K562 (cell line): ENCODE results near the gene HIVEP1. TPM values are rescaled to one million over a fixed set of nuclear protein-coding genes. Genes with fewer than 3 reads are reported as not detected.

ENCODE experiments used
- ATAC-seq: fragments of 200-7000 bp; cut with Tn5 transposase; 3 replicates; pipeline ENCODE4 v1.9.1; 2020; ENCODE audit warnings: moderate library complexity
- BruUV-seq: library from RNA; stranded (reverse); fragments of 400-500 nt; replicated peaks from 2 replicates; lab custom pipeline; 2021; lab: Mats Ljungman, UMichigan
- CTCF ChIA-PET: fragments of 300-600 bp; formaldehyde crosslinking; extraction: SDS; loops from one replicate; lab custom pipeline; 2021; ENCODE audit warnings: low intra/inter-chr PET ratio; lab: Yijun Ruan, JAX
- POLR2A ChIA-PET: fragments of 300-600, 350-650 bp; sonication (Branson Sonifier 250); formaldehyde crosslinking; extraction: SDS; loops from one replicate; lab custom pipeline; 2021; ENCODE audit warnings: antibody characterized with exemption, inconsistent platforms; lab: Yijun Ruan, JAX
- DNase-seq, 4 experiments: peaks; one replicate each; pipeline versions ENCODE4 v3.0.0 to v3.0.0-alpha.2; 2011 to 2018; ENCODE audit warnings: low spot score in 3 of 4, mixed read lengths in 3 of 4; ENCODE audit errors: extremely low read depth in 1 of 4
- FAIRE-seq: peaks from 2 replicates; lab custom pipeline; 2011; peaks lifted over from hg19 to GRCh38; lab: Jason Lieb, UNC
- H2AFZ ChIP-seq: 2 replicates; pipeline ENCODE4 v1.6.0; 2011; ENCODE audit warnings: low read depth, low read length, control low read depth, inconsistent platforms
- H3K27ac ChIP-seq: fragments of 200-600 bp; 3 replicates; pipeline ENCODE4 v1.8.0; 2011; ENCODE audit warnings: low read depth, mild to moderate bottlenecking, control low read depth, inconsistent platforms, low read length, moderate library complexity, mixed read lengths; ENCODE audit errors: extremely low read depth
- H3K27me3 ChIP-seq, 2 experiments: fragments of 300-600 bp in 1 of 2; 2 replicates in 1 of 2; 3 replicates in 1 of 2; pipeline versions ENCODE4 v1.6.0 to v1.8.0; 2011; ENCODE audit warnings: inconsistent platforms in 2 of 2, low read length in 2 of 2, mild to moderate bottlenecking in 1 of 2, mixed read lengths in 1 of 2, moderate library complexity in 1 of 2; ENCODE audit not compliant: control insufficient read depth in 2 of 2, insufficient read depth in 2 of 2
- H3K36me3 ChIP-seq: fragments of 300-600 bp; 3 replicates; pipeline ENCODE4 v1.8.0; 2011; ENCODE audit warnings: mild to moderate bottlenecking, low read length, inconsistent platforms; ENCODE audit not compliant: control insufficient read depth, insufficient read depth
- H3K4me1 ChIP-seq, 2 experiments: fragments of 200-600 bp in 1 of 2; replicated peaks in 1 of 2; 2 replicates in 1 of 2; 3 replicates in 1 of 2; pipeline versions ENCODE4 v1.5.1 to v1.8.0; 2011; ENCODE audit warnings: inconsistent platforms in 2 of 2, low read length in 2 of 2, mild to moderate bottlenecking in 1 of 2, mixed read lengths in 1 of 2, moderate library complexity in 1 of 2; ENCODE audit not compliant: control insufficient read depth in 2 of 2, insufficient read depth in 2 of 2
- H3K4me2 ChIP-seq: 2 replicates; pipeline ENCODE4 v1.6.1; 2011; ENCODE audit warnings: low read length, control low read depth, inconsistent platforms, mixed read lengths; ENCODE audit not compliant: insufficient read depth
- H3K4me3 ChIP-seq: fragments of 200-600 bp; sonication (generic), shearing (Covaris generic); 2 replicates; pipeline ENCODE4 v1.5.1; 2016; ENCODE audit warnings: control low read depth, inconsistent platforms
- H3K79me2 ChIP-seq: fragments of 200-600 bp; 3 replicates; pipeline ENCODE4 v1.8.0; 2011; ENCODE audit warnings: low read length, inconsistent platforms; ENCODE audit not compliant: control insufficient read depth, insufficient read depth
- H3K9ac ChIP-seq, 2 experiments: 2 replicates each; pipeline versions ENCODE4 v1.6.0 to v1.6.1; 2011; ENCODE audit warnings: low read depth in 2 of 2, low read length in 2 of 2, control low read depth in 1 of 2, inconsistent platforms in 1 of 2, mild to moderate bottlenecking in 1 of 2, mixed read lengths in 1 of 2; ENCODE audit not compliant: insufficient read depth in 1 of 2
- H3K9me1 ChIP-seq: one replicate; pipeline ENCODE4 v1.6.0; 2011; ENCODE audit warnings: inconsistent platforms, mild to moderate bottlenecking, low read length, moderate library complexity; ENCODE audit not compliant: control insufficient read depth, insufficient read depth
- H3K9me3 ChIP-seq: replicated peaks from 2 replicates; pipeline ENCODE4 v1.5.1; 2011; ENCODE audit warnings: low read depth, low read length, inconsistent platforms; ENCODE audit not compliant: control insufficient read depth, insufficient read depth
- H4K20me1 ChIP-seq: replicated peaks from 2 replicates; pipeline ENCODE4 v1.6.1; 2011; ENCODE audit warnings: low read length, inconsistent platforms, mixed read lengths; ENCODE audit not compliant: control insufficient read depth, insufficient read depth
- ARID3A ChIP-seq: IDR thresholded peaks from 2 replicates; pipeline ENCODE4 v1.6.1; 2012; ENCODE audit warnings: low read depth, low read length, improper control_type of control experiment, borderline replicate concordance
- CCNT2 ChIP-seq: IDR thresholded peaks from 2 replicates; pipeline ENCODE4 v1.6.1; 2011; ENCODE audit warnings: borderline replicate concordance, low read depth, mild to moderate bottlenecking, moderate library complexity, mixed read lengths, low read length; ENCODE audit not compliant: insufficient read length; ENCODE audit errors: extremely low read depth
- CGGBP1 ChIP-seq: fragments of 250-450 bp; sonication (Bioruptor Pico); IDR thresholded peaks from 2 replicates; pipeline ENCODE4 v1.9.0; 2021; ENCODE audit warnings: mild to moderate bottlenecking
- CHD4 ChIP-seq: fragments of 200-600 bp; sonication (generic); IDR thresholded peaks from 3 replicates; pipeline ENCODE4 v1.6.1; 2012; ENCODE audit warnings: low read depth, mild to moderate bottlenecking, mixed read lengths, low read length, inconsistent platforms; ENCODE audit not compliant: insufficient read depth, insufficient replicate concordance, poor library complexity, severe bottlenecking
- CXXC5 ChIP-seq: fragments of 250-450 bp; sonication (Bioruptor Pico); IDR thresholded peaks from 2 replicates; pipeline ENCODE4 v1.8.0; 2022; ENCODE audit warnings: inconsistent platforms, mild to moderate bottlenecking, moderate library complexity
- DNMT1 ChIP-seq: fragments of 450-650 bp; IDR thresholded peaks from 2 replicates; pipeline ENCODE4 v1.6.1; 2016; ENCODE audit warnings: antibody characterized with exemption, mild to moderate bottlenecking
- FOXO4 ChIP-seq: fragments of 450-650 bp; formaldehyde crosslinking; IDR thresholded peaks from 2 replicates; pipeline ENCODE4 v1.4.0; 2020; ENCODE audit warnings: mild to moderate bottlenecking, moderate library complexity
- GATAD2A ChIP-seq: fragments of 450-650 bp; IDR thresholded peaks from 2 replicates; pipeline ENCODE4 v1.6.1; 2017
- MEF2D ChIP-seq: conservative IDR thresholded peaks from 2 replicates; pipeline ENCODE4 v1.6.1; 2016; ENCODE audit warnings: low read depth, missing genetic modification characterization, missing compliant biosample characterization
- PBX2 ChIP-seq, 2 experiments: IDR thresholded peaks in 1 of 2; conservative IDR thresholded peaks in 1 of 2; 2 replicates each; pipeline ENCODE4 v1.6.1; 2016; ENCODE audit warnings: low read depth in 2 of 2, mild to moderate bottlenecking in 1 of 2, missing compliant biosample characterization in 1 of 2, missing genetic modification characterization in 1 of 2, moderate library complexity in 1 of 2
- SMC3 ChIP-seq: conservative IDR thresholded peaks from 2 replicates; pipeline ENCODE4 v1.6.1; 2011; ENCODE audit warnings: low read depth, low read length, improper control_type of control experiment; ENCODE audit not compliant: insufficient read depth
- ZNF274 ChIP-seq: IDR thresholded peaks from 2 replicates; pipeline ENCODE4 v1.6.1; 2011; ENCODE audit warnings: low read depth, mild to moderate bottlenecking, low read length, moderate library complexity, borderline replicate concordance
- ZNF354B ChIP-seq: fragments of 250-450 bp; sonication (Bioruptor Pico); IDR thresholded peaks from 2 replicates; pipeline ENCODE4 v1.4.0; 2020
- WGBS: fragments of 100-300 bp; shearing (Covaris generic); methylation state at CpG from one replicate; pipeline ENCODE4 v1.1.6; 2016; ENCODE audit warnings: low coverage, mixed read lengths; ENCODE audit not compliant: insufficient coverage; ENCODE audit errors: missing lambda C conversion rate; 5-methylcytosine and 5-hydroxymethylcytosine counted together
- in situ Hi-C: fragments of 300-500 bp; cut with MboI; formaldehyde crosslinking; loops from 4 replicates; pipeline ENCODE4 v1.15.0; 2018; ENCODE audit warnings: inconsistent platforms, mixed read lengths
- intact Hi-C: fragments of 100-400 bp; cut with micrococcal nuclease; formaldehyde crosslinking; loops from 2 replicates; pipeline ENCODE4 v1.14.2; 2022
- polyA plus RNA-seq, 8 experiments: library from polyadenylated mRNA; depleted of rRNA in 4 of 8; stranded (reverse) in 5 of 8; unstranded in 3 of 8; fragments of >200 nt; fragmentation: Nextera tagmentation in 2 of 8; fragmentation: Illumina TruSeq in 1 of 8; extraction: Ambion mirVana in 2 of 8; extraction: Trizol in 1 of 8; gene quantifications; 2 replicates each; pipeline versions ENCODE4 v1.2.1 to v1.2.3, GENCODE V29; 2011 to 2014; ENCODE audit warnings: inconsistent platforms in 1 of 8, missing spikeins in 1 of 8
- total RNA-seq, 7 experiments: library from RNA; depleted of rRNA in 6 of 7; stranded (reverse); fragments of >200 nt in 6 of 7; fragmentation: Illumina TruSeq in 2 of 7; extraction: Trizol in 2 of 7; gene quantifications; 2 replicates each; pipeline versions ENCODE4 v1.2.1 to v1.2.3, GENCODE V29; 2011 to 2021; ENCODE audit warnings: low replicate concordance in 1 of 7

The HIVEP1 gene
- total and polyA plus RNA-seq, 9 of the 15 experiments (the other 6 are each of a cell fraction or from before 2014, with no cell fraction given) = 6.0 to 33.3 (median 21.7) TPM

GRCh38 chr6:12012038-12012557, at the start of gene HIVEP1 (continued):
- TF ChIP-seq CXXC5 (CRISPR knock-in tag) = peak; percentile 49
- TF ChIP-seq DNMT1 = no peak
- no peak for TF ChIP-seq ZNF274
- TF ChIP-seq CCNT2 = peak; percentile 46

GRCh38 chr6:11963756-11964500, 48.2 kb upstream of the HIVEP1 start:
- no peaks in the 10 kb centered on the region; the same call in 1 of the 2 replicates for H3K9me3 ChIP-seq
- no peaks in the 10 kb centered on the region for H3K27me3 ChIP-seq
- ATAC-seq = no peak
- no peaks in the 10 kb centered on the region for H3K79me2 ChIP-seq
- no peaks in the 10 kb centered on the region for H4K20me1 ChIP-seq
- peak overlapping the region; percentile 48 for H2AFZ ChIP-seq
- no peaks in the 10 kb centered on the region for H3K36me3 ChIP-seq
- no TSS peak for BruUV-seq
- WGBS = 84% methylated on average over 3 of the region's 3 CpGs
- no peak overlapping the region for H3K27ac ChIP-seq
- no peaks in the 10 kb centered on the region for H3K9me1 ChIP-seq
- intact Hi-C loops (no loop called here), in situ Hi-C loops (no loop called here)
- CTCF ChIA-PET = no interaction called here
- H3K4me3 ChIP-seq = no peak overlapping the region
- POLR2A ChIA-PET = no interaction called here
- H3K4me2 ChIP-seq = no peak overlapping the region
- peaks cover 7 to 15% of the 10 kb centered on the region in 2 experiments for H3K4me1 ChIP-seq
- no peak for FAIRE-seq
- H3K9ac ChIP-seq = no peak overlapping the region
- DNase-seq = no peak
- no peak for TF ChIP-seq ARID3A
- no peak for TF ChIP-seq MEF2D
- no peak for TF ChIP-seq SMC3
- no peak for TF ChIP-seq PBX2 (CRISPR knock-in tag; IDR thresholded peaks at IDR 0.05; ENCODE audit: low read depth)
- no peak for TF ChIP-seq PBX2 (tag; conservative IDR thresholded peaks at IDR 0.05; ENCODE audit: low read depth)
- no peak for TF ChIP-seq CHD4
- TF ChIP-seq FOXO4 (CRISPR knock-in tag) = no peak
- TF ChIP-seq GATAD2A = peak; percentile 73; the same call in 1 of the 2 replicates
- TF ChIP-seq CGGBP1 (CRISPR knock-in tag) = no peak
- TF ChIP-seq ZNF354B (CRISPR knock-in tag) = no peak
